ENCODE measurements around the gene RDM1.

RDM1 gene

DNA sequence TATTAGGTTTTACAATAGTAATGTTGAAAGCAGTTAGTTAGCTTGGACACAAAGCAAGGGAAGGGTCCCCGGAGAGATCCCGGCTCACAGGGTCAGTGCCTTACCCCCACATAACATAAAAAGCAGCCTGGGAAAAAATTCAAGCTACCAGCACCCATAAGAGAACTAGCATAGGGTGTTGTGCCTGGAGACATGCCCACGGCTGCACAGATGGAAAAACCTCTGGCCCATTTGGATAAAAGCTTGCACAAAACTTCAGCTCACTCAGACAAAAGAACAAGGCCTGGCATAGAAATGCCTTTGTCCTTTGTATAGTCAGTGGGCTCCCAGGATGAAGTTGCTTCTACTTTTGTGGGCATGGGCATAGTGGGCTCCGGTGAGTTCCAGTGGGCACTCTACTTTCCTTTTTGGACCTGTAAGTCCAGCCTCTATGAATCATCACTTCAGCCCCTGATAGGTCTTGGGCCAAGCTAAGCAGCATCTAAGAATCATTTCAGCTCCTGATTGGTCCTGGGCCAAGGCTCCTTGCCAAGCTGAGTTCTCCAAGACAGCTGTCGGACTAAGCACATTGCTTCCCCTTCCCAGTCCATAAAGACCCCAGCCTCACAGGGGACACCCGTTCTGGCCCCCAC is 1.3 kb upstream of the RDM1 start:
- peak; percentile 3 for DNase-seq

DNA sequence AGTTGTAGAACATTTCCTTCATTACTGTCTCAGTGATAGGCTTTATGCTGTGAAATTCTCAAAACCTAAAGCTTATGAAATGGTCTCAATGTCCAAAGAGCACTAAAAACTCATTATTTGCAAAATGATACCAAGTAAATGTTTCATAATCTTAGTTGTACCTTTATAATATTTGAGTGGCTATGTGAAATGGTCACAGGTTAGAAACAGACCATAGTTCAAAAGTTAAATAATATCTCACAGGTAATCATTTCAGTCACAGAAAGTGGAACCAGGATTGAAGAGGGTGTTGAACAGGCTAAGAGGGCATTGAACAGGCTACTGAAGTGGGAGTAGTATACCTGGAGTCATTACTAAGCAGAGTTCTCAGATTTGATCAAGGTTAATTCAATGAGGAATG is 2.9 kb downstream of the RDM1 start:
- no peak for DNase-seq

DNA sequence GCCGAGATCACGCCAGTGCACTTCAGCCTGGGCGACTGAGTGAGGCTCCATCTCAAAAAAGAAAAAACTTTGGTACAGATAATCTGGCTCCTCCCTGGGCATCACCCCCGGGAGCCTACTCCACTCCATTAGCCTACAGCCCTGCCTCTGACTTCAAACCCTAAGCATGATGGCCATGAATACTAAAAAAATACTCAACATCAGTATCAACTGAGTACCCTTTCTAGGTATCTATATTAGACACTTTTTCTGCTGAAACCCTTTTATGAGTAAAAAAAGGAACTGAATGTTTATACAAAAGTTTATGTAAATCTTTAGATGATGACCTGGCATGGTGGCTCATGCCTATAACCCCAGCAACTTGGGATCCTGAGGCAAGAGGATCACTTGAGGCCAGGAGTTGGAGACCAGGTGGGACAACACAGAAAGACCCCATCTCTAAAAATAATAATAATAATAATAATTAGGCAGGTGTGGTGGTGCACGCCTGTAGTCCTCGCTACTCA is 6.9 kb downstream of the RDM1 start:
- no peak for DNase-seq

DNA sequence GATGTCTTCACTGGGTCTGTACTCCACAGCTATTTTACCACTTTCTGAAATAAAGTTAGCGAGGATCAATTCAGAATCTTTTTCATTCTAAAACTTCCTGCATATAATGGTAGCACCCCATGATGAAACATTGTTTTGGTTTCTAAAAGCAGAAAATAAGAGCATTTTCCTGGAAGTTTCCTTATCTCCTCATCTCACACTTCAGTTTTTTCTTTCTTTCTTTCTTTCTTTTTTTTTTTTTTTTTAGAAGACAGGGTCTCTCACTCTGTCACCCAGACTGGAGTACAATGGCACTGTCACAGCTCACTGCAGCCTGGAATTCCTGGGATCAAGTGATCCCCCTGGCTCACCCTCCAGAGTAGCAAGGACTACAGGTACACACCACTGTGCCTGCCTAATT is 10.3 kb downstream of the RDM1 start:
- DNase-seq, result no peak

DNA sequence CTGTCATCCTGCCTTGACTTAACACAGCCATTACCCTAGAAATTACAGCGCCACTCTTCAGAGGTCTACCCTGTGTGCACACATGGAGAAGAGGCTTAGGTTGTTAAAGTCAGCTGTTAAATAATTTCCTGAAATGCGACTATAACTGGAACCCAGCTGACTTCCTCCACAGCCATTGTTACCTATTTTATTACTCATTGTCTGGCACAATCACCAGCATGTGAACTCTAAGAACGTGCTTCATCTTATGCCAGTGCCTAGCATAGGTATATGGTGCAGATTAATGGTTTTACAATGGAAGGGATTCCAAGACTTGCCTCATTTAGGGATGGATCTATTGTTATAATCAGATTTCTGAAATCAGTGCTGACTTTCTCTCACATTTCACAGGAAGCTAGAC is 11.9 kb downstream of the RDM1 start:
- DNase-seq, result no peak

GRCh38 chr17:35917519-35918213 is 12.9 kb downstream of the RDM1 start:
- no peak for DNase-seq

GRCh38 chr17:35915153-35915964 is 15.2 kb downstream of the RDM1 start:
- no peak for DNase-seq

DNA sequence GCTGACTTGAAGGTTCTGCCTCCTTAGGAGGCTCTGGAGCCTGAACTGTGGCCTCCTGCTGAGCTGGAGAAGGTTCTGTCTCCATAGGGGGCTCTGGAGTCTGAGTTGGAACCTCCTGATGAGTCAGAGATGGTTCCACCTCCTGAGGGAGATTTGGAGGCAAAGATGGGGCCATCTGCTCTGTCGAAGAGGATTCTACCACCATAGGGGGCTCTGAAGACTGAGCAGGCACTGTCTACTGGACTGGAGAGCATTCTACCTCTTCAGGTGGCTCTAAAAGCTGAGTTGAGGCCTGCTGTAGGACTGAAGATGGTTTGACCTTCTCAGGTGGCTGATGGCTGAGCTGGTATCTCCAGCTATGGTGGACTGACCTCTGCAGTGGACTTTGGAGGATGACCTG is 16.2 kb downstream of the RDM1 start:
- DNase-seq, result no peak

DNA sequence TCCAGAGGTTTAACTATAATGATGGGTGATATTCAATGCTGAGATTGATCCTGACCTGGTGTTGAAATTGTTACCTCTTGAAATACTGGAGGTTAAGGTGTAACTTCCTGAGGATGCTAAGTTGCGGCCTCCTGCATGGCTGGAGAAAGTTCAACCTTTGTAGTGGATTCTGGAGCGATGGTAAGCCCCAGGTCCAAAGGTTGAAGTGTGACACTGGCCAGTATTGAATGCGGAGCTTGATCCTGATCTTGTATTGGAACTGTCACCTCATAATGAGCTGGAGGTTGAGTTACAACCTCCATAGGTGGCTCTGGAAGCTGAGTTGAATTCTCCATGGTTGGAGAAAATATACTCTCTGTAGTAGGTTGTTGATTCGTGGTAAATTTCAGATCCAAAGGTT is 17.0 kb downstream of the RDM1 start:
- no peak for DNase-seq

DNA sequence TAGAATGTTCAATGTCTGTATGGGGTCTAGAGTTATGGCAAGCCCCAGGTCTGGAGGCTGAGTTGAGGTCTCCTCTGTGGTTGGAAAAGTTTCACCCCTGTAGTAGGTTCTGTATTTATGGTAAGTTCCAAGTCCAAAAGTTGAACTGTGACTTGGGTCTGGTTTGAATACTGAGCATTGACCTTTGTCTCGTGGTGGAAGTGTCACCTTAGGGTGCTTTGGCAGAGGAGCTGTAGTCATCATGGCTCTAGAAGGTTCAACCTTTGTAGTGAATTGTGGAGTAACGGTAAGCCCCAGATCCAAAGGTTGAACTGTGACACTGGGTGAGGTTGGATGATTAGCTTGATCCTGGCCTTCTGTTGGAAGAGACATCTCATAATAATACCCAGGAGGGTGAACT is 17.6 kb downstream of the RDM1 start:
- no peak for DNase-seq

DNA sequence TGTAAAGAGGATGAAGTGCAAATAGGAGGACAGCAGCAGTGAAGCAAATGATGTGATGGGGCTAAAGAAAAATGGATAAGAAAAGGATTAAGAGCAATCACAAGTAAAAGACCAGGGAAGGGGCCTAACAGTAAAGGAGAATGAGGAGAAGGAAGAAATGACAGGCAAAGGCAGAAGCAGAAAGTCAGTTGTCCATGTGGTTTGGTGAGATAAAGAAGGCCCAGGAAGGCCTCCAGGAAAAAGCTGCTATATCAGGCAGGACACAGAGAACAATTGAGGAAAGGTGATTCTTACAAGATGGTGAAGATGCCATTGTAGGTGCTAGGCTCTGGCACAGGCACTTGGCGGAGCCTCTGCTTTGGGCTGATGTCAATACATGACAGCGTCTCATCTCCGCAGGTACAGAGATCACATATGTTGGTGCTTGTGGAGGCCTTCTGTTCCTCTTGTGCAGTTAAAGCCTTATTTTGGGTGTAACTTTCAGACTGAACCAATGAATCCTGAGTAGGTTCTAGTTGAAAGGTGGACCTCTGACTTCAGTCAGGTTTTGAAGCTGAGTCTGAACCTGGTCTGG is 18.1 kb downstream of the RDM1 start:
- DNase-seq, result no peak

- no peak for DNase-seq
Observed at GRCh38 chr17:35909408-35909807, 21.2 kb downstream of the RDM1 start.

DNA sequence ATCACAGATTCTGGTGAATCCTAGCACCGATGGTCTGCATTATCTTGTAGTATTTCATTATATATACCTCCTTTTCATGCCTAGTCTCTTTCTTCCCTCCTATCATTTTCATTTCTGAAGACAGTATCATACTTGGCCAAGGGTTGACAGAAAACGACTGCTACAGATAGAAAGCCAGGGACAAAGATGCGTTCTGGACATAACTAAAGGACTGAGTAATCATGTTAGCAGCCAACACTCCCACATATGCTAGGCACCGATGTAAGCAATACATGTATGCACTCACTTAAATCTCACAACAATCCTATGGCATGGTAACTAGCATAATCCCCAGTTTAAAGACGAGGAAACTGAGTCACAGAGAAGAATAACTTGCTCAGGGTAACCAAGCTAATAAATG is 22.9 kb downstream of the RDM1 start:
- no peak for DNase-seq

DNA sequence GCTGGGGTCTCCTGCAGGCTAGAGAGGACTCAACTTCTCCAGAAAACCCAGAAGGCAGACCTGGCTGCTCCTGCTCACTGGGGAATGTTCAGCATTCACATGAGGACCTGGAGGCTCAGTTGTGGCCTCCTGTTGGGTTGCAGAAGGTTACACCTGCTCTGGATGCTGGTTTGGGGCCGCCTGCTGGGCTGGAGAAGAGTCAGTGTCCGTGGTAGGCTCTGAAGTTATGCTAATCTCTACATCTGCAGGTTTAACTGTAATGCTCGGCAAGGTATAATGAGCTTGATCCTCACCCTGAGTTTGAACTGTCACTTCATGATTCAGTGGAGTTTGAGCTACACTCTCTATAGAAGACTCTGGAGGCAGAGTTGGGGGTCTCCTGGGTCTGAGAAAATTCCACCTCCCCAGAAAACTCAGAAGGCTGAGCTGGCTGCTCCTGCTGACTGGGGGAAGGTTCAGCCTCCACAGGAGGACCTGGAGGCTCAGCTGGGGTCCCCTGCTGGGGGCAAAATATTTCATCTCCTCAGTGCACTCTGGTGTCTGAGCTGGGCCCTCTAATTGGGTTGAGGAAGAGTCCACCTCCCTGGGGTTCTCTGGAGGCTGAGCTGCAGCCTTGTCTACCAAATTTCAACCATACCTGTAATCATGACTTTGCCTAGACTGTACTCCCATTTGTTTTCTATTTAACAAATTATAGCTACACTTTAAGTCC is 23.5 kb downstream of the RDM1 start:
- no peak for DNase-seq

GRCh38 chr17:35906191-35906925 is 24.2 kb downstream of the RDM1 start:
- no peak for DNase-seq

DNA sequence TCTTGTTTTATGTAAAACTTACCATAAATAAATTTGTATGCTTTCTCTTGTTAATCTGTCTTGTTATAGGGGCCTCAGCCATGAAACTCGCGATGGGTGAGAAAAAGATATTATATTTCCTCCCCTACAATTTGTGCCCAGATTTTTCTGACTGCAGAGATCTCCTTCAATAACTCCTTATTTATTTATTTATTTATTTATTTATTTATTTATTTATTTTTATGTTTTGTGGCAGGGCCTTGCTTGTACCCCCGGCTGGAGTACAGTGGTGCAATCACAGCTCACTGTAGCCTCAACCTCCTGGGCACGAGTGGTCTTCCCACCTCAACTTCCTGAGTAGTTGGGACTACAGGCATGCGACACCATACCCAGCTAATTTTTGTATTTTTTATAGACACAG is 27.1 kb downstream of the RDM1 start:
- no peak for DNase-seq

GRCh38 chr17:35901631-35902175 is 28.9 kb downstream of the RDM1 start:
- DNase-seq, result no peak

- DNase-seq, result no peak
Observed at GRCh38 chr17:35900708-35901480, 29.7 kb downstream of the RDM1 start.

DNA sequence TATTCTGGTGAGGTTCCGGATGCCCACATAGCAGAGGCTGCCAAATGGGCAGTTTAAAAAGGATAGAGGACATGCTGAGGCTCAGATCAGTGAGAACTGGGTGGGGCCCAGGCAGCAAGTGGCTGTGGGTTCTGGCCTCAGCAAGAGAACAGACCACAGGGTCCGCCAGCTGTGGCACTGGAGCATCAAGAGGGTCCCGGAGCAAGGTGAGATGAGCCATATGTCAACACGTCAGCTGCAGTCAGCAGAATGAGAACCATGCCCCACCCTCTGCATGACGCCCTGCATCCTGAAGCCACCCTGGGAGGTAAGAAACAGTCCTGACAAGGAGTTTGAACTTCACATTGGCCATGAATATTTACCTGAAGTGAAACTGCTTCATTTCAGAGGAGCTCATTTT is 30.3 kb downstream of the RDM1 start:
- DNase-seq, result no peak

- DNase-seq, result no peak
Observed at GRCh38 chr17:35898283-35899070, 32.1 kb downstream of the RDM1 start.
